ENCODE data around the gene LRRC8C.

The LRRC8C gene

GRCh38 chr1:89635825-89636815 lies 3.2 kb downstream of the LRRC8C start:
- no peak for DNase-seq

- no peak for DNase-seq
Observed at GRCh38 chr1:89637496-89637895, 4.6 kb downstream of the LRRC8C start.

- DNase-seq: no peak
Observed at GRCh38 chr1:89640440-89640839, 7.5 kb downstream of the LRRC8C start.

GRCh38 chr1:89641781-89642180 lies 8.9 kb downstream of the LRRC8C start:
- no peak for DNase-seq

DNA sequence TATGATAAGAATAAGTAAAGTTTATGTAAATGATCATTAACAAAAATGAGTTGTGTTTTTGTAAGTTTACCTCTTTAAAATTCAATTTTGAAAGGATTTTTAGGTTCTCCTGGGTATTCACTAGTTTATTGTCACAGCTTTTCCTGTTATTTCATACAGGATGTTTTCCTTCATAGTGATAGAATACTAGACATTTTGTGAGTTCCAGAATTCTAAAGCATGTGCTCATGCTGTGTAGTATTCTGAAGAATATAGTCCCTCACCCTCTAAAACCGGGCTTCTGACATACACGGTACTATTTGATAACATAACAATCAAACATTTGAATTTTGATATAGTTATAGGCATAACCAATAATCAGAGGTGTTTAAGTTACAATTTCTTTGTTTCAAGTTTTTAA lies 10.7 kb downstream of the LRRC8C start:
- no peak for DNase-seq

DNA sequence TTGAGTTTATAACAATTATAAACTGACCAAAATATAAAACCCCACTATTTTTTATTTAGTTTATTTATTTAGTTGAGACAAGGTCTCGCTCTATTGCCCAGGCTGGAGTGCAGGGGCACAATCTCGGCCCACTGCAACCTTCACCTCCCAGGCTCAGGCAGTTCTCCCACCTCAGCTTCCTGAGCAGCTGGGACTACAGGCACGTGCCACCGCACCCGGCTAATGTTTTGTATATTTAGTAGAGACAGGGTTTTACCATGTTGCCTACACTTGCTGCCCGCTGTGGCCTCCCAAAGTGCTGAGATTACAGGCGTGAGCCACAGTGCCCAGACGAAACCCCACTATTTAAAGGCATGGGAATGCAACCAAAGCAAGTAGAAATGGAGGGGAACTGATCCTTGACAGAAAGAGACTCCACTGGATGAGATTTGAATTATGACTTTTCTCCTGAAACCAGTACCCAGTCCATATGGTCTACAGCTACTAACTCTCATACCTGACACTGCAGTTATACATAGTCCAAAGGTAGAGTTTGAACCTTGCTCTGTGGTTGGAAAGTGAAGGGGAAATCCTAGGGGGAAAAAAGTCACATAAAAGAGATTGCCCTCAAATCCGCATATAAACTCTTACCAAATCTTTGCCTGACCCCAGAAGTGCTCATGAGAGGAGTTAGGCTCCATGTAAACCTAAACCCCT lies 11.3 kb downstream of the LRRC8C start:
- DNase-seq: no peak

GRCh38 chr1:89646259-89646658 lies 13.3 kb downstream of the LRRC8C start:
- no peak for DNase-seq

DNA sequence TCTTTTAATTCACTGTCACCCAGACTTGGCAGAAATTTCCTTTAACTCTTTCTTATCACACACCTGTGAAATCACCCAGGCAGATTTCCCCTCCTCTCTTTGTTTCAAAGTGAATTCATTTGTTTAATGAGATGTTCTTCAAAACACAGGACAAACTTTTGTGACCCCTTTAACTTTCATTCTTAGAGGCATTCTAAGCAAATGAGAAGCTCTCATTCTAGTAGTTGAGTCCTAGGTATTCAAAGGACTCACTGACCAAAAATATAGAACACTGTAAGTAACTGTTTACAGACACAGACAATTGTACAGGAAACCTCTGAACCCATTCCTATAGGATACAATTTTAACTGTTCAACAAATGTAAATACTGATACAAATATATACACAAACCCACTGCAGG lies 16.9 kb downstream of the LRRC8C start:
- no peak for DNase-seq

DNA sequence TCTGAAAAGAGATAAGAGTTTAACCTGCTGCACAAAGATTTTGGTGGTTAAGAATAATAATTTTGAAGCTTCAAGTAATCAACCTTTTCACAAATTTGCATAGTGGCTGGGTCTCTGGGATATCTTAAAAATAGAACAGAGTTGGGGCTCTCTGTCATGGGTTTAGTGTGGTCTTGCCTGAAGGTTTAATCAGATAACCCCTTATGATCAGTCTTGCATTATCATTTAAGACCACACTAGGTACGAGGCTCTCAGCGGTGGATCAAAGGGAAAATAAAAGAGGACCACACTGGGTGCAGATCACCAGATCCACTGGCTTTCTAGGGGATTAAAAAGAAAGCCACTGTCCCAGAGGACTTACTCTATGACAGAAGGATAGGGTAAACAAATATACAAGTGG lies 19.5 kb downstream of the LRRC8C start:
- no peak for DNase-seq

- no peak for DNase-seq
Observed at GRCh38 chr1:89657886-89658285, 25.0 kb downstream of the LRRC8C start.

DNA sequence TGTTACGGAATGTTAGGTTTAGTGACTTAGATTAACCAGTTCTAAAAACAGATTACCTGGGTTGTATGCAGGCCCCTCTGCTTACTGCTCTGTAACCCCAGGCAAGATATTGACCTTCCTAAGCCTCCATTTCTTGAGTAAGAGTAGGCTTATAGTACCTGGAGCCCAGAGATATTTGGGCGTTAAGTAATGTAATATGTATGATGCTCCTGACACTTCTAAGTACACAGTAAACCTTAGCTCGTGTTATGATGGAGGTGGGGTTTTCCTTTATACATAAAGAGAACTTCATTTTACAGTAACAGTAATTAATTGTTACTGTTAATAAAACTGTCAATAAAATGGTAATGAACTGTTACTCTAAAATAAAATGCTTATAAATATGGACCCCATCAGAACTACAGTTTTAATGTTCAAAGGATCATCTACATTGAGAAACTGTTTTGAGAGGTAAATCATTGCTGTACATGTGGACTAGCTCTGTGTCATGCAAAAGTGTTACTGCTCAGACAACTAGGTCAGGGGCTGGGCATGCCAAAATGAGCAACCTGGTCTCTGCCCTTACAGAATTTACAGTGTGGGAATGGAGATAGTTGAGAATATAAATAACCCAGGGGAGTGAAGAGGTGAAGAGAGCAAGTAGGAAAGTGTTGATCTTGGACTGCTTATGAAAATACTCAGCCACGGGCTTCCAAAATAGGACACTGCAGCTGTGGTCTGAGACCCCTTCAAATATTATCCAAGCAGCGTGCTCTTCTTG lies 26.6 kb downstream of the LRRC8C start:
- DNase-seq: no peak

GRCh38 chr1:89660224-89661061 lies 27.5 kb downstream of the LRRC8C start:
- DNase-seq: no peak

DNA sequence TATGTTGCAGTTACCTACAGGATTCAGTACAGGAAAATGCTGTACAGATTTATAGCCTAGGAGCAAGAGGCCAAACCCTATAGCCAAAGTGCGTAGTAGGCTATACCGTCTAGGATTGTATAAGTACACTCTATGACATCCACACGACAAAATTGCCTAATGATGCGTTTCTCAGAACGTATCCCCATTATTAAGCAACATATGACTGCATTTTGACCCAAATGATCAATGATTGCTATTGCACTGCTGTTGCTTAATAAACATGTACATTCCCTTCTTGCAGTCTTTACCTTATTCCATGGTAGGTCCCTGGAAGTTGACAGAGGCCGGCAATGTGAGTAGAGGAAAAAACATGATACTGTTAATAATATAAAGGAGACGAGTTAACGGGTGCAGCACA lies 33.0 kb downstream of the LRRC8C start:
- no peak for DNase-seq

DNA sequence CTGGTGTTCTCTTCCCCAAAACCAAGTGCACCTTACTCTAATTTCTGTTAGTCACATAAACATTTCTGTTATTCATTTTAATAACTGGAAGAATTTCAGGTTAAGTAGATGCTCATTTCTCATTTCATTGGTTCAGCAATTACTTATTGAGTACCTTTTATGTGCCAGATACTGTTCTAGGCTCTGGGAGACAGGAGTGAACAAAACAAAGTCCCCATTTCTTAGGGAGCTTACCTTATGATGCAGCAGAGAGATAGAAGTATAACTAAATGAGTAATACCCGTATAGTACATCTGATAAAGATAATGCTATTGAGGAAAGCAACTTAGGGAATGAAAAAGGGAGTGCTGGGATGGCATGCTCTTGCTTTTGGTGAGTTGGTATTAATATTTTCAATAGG lies 33.7 kb downstream of the LRRC8C start:
- no peak for DNase-seq

DNA sequence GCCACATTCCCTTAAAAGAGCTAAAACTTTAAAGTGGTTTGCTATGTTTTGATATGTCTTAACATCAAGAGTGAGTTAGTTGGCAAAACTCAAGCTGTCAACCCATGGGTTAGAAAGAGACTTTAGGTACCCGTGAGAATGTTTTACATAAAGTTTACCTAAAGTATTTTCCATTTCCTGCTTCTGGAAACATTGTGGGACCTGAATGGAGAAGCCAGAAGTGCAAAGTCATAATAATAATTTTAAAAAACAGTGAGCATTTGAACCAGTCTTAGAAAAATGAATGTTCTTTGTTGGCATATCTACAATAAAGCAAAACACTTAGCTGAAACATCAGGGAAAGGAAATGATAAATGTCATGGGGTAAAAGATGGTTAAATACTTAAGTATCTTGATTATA lies 34.8 kb downstream of the LRRC8C start:
- no peak for DNase-seq

GRCh38 chr1:89668961-89669360 lies 36.0 kb downstream of the LRRC8C start:
- no peak for DNase-seq

DNA sequence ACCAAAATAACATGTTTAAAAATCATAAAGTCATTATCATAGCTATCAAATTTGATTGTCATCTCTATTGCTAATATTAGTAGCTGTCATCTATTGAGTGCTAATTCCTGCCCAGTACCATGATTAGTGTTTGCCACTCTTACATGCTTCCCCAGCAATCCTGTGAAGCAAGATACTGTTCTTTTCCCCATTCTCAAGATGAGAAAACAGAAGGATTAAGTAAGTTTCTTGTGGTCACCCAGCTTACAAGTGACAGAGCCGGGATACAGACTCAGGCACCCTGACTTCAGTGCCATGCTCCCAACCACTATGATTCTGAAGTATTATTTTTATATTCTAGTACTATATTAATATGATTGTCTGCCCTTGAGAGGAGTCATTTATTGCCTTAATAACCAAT lies 36.5 kb downstream of the LRRC8C start:
- no peak for DNase-seq

DNA sequence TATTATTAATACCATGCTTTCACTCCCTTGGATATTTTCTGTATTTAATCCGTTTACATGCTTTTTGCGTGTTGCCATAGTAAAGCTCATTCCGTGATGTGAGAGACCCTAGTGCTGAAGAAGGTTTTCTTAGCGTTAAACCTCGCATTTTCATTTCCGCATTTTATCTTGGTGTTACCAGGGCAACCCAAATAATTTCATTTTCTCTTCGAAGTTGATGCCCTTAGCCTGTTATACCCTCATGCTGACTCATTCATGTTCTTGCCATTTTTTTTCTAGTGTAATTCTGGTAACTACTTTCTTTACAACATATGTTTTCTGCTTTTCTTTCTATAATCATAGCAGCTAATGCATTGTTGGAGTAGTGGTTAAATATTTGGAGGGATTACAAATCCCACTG lies 37.2 kb downstream of the LRRC8C start:
- DNase-seq: no peak

- no peak for DNase-seq
Observed at GRCh38 chr1:89670711-89671110, 37.8 kb downstream of the LRRC8C start.

GRCh38 chr1:89671775-89672488 lies 39.0 kb downstream of the LRRC8C start:
- no peak for DNase-seq

GRCh38 chr1:89672489-89673183 lies 39.7 kb downstream of the LRRC8C start:
- no peak for DNase-seq

All from activated CD4-positive, alpha-beta T cell treated with anti-CD3 and anti-CD28 coated beads for 4 hours (primary cell).